ENCODE results near the gene HEYL. TPM values are rescaled to one million over a fixed set of nuclear protein-coding genes. Genes with fewer than 3 reads are reported as not detected.

HEYL gene
- total RNA-seq, 1 donor from 2014 or later: 1.1 TPM

DNA sequence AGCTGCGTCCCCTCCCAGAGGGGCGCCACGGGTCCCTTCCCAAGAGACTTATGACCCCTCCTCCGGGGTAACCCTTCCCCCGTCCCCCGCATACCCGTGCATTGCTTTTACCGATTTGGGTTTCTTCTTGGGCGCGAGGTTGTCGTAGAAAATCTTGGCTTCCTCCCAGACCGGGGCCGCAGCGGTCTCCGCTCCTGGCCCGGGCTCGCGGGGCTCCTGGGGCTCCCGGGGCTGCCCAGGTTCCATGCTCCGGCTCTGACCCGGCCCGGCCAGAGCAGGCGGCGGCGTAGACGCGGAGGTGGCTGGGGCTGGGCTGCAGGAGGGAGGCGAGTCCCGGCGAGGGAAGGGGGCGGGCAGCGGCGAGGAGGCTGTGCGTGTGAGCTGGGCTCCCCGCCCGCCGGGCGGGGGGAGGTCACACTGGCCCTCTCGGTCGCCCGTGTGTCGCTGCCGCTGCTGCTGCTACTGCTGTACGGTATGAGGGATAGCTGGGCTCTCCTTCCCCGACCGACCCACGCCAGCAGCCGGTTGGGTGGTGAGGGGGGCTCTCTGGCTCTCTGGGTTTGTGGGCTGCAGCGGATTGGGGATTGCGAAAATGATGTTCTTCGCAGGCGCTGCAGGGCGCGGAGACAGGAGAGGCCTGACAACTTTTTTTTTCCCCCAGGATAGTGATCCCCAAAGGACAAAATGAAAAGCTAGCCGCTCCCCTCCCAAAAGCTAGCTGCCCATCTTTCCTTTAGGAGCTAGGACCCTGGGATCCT lies 32.5 kb upstream of the HEYL start, which contains the start of gene NT5C1A:
TSS of gene NT5C1A (minus strand) at position 315 of the 758 bp plus-strand sequence. CDS start at position 246, 69 bp downstream.
- peaks cover 4% of the 10 kb centered on the region for H3K4me1 Mint-ChIP-seq (ENCODE audit: low read depth, unreplicated experiment)
- H3K4me1 ChIP-seq (ENCODE audit: insufficient read depth, low read length): peaks cover 6% of the 10 kb centered on the region
- H3K36me3 Mint-ChIP-seq (ENCODE audit: low read depth, unreplicated experiment): peaks cover 4% of the 10 kb centered on the region
- H3K9me3 ChIP-seq (ENCODE audit: insufficient read depth, low read depth, low read length): peaks cover 4% of the 10 kb centered on the region
- H3K9ac ChIP-seq (ENCODE audit: low read length): no peak within 1 kb of the TSS
- FAIRE-seq: no peak
- no peaks in the 10 kb centered on the region for H4K20me1 ChIP-seq (ENCODE audit: insufficient read depth, low read length)
- H3K27ac ChIP-seq (ENCODE audit: low read depth, low read length): no peak within 1 kb of the TSS
- H3K79me2 ChIP-seq (ENCODE audit: insufficient read depth, low read length): no peaks in the 10 kb centered on the region
- peaks cover 6% of the 10 kb centered on the region for H3K9me3 Mint-ChIP-seq (ENCODE audit: unreplicated experiment)
- H3K36me3 ChIP-seq (ENCODE audit: insufficient read depth, low read length): no peaks in the 10 kb centered on the region
- peaks cover 50% of the 10 kb centered on the region for H3K27me3 ChIP-seq (ENCODE audit: insufficient read depth, low read length)
- H3K27ac Mint-ChIP-seq (ENCODE audit: unreplicated experiment): no peak within 1 kb of the TSS
- H3K27me3 Mint-ChIP-seq (ENCODE audit: low read depth, unreplicated experiment): peaks cover 78% of the 10 kb centered on the region
- TF ChIP-seq EZH2 (IDR thresholded peaks at IDR 0.05; ENCODE audit: insufficient read depth, low read length): peak; percentile 71
- TF ChIP-seq, protein P1, sequence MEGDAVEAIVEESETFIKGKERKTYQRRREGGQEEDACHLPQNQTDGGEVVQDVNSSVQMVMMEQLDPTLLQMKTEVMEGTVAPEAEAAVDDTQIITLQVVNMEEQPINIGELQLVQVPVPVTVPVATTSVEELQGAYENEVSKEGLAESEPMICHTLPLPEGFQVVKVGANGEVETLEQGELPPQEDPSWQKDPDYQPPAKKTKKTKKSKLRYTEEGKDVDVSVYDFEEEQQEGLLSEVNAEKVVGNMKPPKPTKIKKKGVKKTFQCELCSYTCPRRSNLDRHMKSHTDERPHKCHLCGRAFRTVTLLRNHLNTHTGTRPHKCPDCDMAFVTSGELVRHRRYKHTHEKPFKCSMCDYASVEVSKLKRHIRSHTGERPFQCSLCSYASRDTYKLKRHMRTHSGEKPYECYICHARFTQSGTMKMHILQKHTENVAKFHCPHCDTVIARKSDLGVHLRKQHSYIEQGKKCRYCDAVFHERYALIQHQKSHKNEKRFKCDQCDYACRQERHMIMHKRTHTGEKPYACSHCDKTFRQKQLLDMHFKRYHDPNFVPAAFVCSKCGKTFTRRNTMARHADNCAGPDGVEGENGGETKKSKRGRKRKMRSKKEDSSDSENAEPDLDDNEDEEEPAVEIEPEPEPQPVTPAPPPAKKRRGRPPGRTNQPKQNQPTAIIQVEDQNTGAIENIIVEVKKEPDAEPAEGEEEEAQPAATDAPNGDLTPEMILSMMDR (IDR thresholded peaks at IDR 0.05; ENCODE audit: insufficient read depth, low read depth, low read length): no peak
- peak within 1 kb of the TSS; percentile 83 for H3K4me2 ChIP-seq (ENCODE audit: low read length)
- H2AFZ ChIP-seq (ENCODE audit: low read depth, low read length): peak within 1 kb of the TSS; percentile 56
- H3K4me3 Mint-ChIP-seq (ENCODE audit: unreplicated experiment): peak within 1 kb of the TSS; percentile 78
- DNase-seq (ENCODE audit: low read depth): no peak
- H3K4me3 ChIP-seq (ENCODE audit: insufficient read depth, low read depth, low read length): peak within 1 kb of the TSS; percentile 40

- Mint-ChIP-seq H3K4me1 (ENCODE audit: low read depth, unreplicated experiment) (no peaks in the 10 kb centered on the region), H3K27me3 (ENCODE audit: low read depth, unreplicated experiment) (peaks cover 78% of the 10 kb centered on the region), H3K9me3 (ENCODE audit: unreplicated experiment) (peaks cover 6% of the 10 kb centered on the region), H3K36me3 (ENCODE audit: low read depth, unreplicated experiment) (peaks cover 7% of the 10 kb centered on the region), H3K27ac (ENCODE audit: unreplicated experiment) (no peak overlapping the region), H3K4me3 (ENCODE audit: unreplicated experiment) (no peak overlapping the region)
- Histone ChIP-seq H3K79me2 (ENCODE audit: insufficient read depth, low read length) (no peaks in the 10 kb centered on the region), H3K27me3 (ENCODE audit: insufficient read depth, low read length) (peaks cover 51% of the 10 kb centered on the region), H3K4me2 (ENCODE audit: low read length) (peak overlapping the region; percentile 83), H3K9ac (ENCODE audit: low read length) (no peak overlapping the region), H3K9me3 (ENCODE audit: insufficient read depth, low read depth, low read length) (peaks cover 4% of the 10 kb centered on the region), H2AFZ (ENCODE audit: low read depth, low read length) (peak overlapping the region; percentile 56), H3K4me3 (ENCODE audit: insufficient read depth, low read depth, low read length) (peak overlapping the region; percentile 40), H3K27ac (ENCODE audit: low read depth, low read length) (no peak overlapping the region), H3K4me1 (ENCODE audit: insufficient read depth, low read length) (peaks cover 6% of the 10 kb centered on the region), H4K20me1 (ENCODE audit: insufficient read depth, low read length) (no peaks in the 10 kb centered on the region), H3K36me3 (ENCODE audit: insufficient read depth, low read length) (no peaks in the 10 kb centered on the region)
- DNase-seq (ENCODE audit: low read depth): no peak
- FAIRE-seq: no peak
- TF ChIP-seq EZH2 (IDR thresholded peaks at IDR 0.05; ENCODE audit: insufficient read depth, low read length): no peak
- TF ChIP-seq, protein P1 (IDR thresholded peaks at IDR 0.05; ENCODE audit: insufficient read depth, low read depth, low read length): no peak
Observed at GRCh38 chr1:39671433-39671792, 32.0 kb upstream of the HEYL start.

GRCh38 chr1:39670689-39671088 lies 31.2 kb upstream of the HEYL start:
- no peak overlapping the region for H3K9ac ChIP-seq (ENCODE audit: low read length)
- H3K4me2 ChIP-seq (ENCODE audit: low read length): no peak overlapping the region
- H3K27ac ChIP-seq (ENCODE audit: low read depth, low read length): no peak overlapping the region
- Mint-ChIP-seq H3K36me3 (ENCODE audit: low read depth, unreplicated experiment) (peaks cover 7% of the 10 kb centered on the region), H3K4me3 (ENCODE audit: unreplicated experiment) (no peak overlapping the region), H3K9me3 (ENCODE audit: unreplicated experiment) (peaks cover 6% of the 10 kb centered on the region), H3K27ac (ENCODE audit: unreplicated experiment) (no peak overlapping the region), H3K4me1 (ENCODE audit: low read depth, unreplicated experiment) (no peaks in the 10 kb centered on the region), H3K27me3 (ENCODE audit: low read depth, unreplicated experiment) (peaks cover 83% of the 10 kb centered on the region)
- no peak for TF ChIP-seq EZH2 (IDR thresholded peaks at IDR 0.05; ENCODE audit: insufficient read depth, low read length)
- TF ChIP-seq, protein P1 (IDR thresholded peaks at IDR 0.05; ENCODE audit: insufficient read depth, low read depth, low read length): no peak
- peaks cover 56% of the 10 kb centered on the region for H3K27me3 ChIP-seq (ENCODE audit: insufficient read depth, low read length)
- no peak overlapping the region for H3K4me3 ChIP-seq (ENCODE audit: insufficient read depth, low read depth, low read length)
- H3K36me3 ChIP-seq (ENCODE audit: insufficient read depth, low read length): no peaks in the 10 kb centered on the region
- no peaks in the 10 kb centered on the region for H3K79me2 ChIP-seq (ENCODE audit: insufficient read depth, low read length)
- H2AFZ ChIP-seq (ENCODE audit: low read depth, low read length): no peak overlapping the region
- no peaks in the 10 kb centered on the region for H4K20me1 ChIP-seq (ENCODE audit: insufficient read depth, low read length)
- H3K9me3 ChIP-seq (ENCODE audit: insufficient read depth, low read depth, low read length): peaks cover 4% of the 10 kb centered on the region
- peaks cover 6% of the 10 kb centered on the region for H3K4me1 ChIP-seq (ENCODE audit: insufficient read depth, low read length)
- FAIRE-seq: no peak
- DNase-seq (ENCODE audit: low read depth): no peak
